Prostate gland (tissue), 2 donors: ENCODE data around the gene GRAMD1A.

ENCODE experiments used
- CTCF ChIP-seq, 4 experiments: fragments of 200-600 bp in 2 of 4; fragments of 450-650 bp in 2 of 4; sonication (generic) in 2 of 4; IDR thresholded peaks; 1 replicate in 3 of 4; 2 replicates in 1 of 4; pipeline ENCODE4 v1.5.1; 2016 to 2019; ENCODE audit warnings: antibody characterized with exemption in 4 of 4, mild to moderate bottlenecking in 2 of 4, moderate library complexity in 2 of 4
- POLR2A ChIP-seq: fragments of 450-650 bp; IDR thresholded peaks from one replicate; pipeline ENCODE4 v1.6.1; 2016; ENCODE audit warnings: antibody characterized with exemption, mild to moderate bottlenecking

DNA sequence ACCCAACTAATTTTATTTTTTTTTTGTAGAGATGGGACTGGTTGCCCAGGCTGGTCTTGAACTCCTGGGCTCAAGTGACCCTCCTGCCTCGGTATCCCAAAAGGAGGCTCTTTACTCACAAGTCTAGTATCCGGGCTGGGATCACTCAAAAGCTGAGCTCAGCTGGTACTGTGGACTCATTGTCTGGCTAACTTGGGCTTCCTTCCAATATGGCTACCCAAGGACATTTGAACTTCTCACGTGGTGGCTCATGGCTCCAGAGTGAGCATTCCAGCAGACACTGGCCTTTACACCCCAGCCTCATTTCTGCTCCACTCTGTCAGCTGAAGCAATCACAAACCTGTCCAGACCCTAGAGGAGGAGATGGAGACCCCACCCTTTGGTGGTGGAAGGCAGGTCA is 70.3 kb downstream of the GRAMD1A start:
- no peak for TF ChIP-seq POLR2A
- no peak for TF ChIP-seq CTCF (IDR thresholded peaks at IDR 0.05)
